HepG2 (cell line): ENCODE data around the gene SULT2A1. TPM values are rescaled to one million over a fixed set of nuclear protein-coding genes. Genes with fewer than 3 reads are reported as not detected.

Experiments
- BCLAF1 ChIP-seq: fragments of 450-650 bp; IDR thresholded peaks from 2 replicates; pipeline ENCODE4 v1.6.1; 2017; ENCODE audit warnings: mild to moderate bottlenecking
- FOXK2 ChIP-seq: fragments of 450-650 bp; IDR thresholded peaks from 2 replicates; pipeline ENCODE4 v1.6.1; 2016
- HHEX ChIP-seq: IDR thresholded peaks from 2 replicates; pipeline ENCODE4 v1.6.1; 2016; ENCODE audit warnings: control low read depth
- KLF15 ChIP-seq: sonication (generic); formaldehyde crosslinking; IDR thresholded peaks from 2 replicates; pipeline ENCODE4 v1.8.1; 2023; ENCODE audit warnings: borderline replicate concordance, mild to moderate bottlenecking, inconsistent platforms, missing genetic modification reagents, mixed read lengths
- MZF1 ChIP-seq: sonication (generic); formaldehyde crosslinking; IDR thresholded peaks from 2 replicates; pipeline ENCODE4 v1.8.1; 2023; ENCODE audit warnings: mild to moderate bottlenecking, missing genetic modification reagents, borderline replicate concordance
- NFKB2 ChIP-seq: sonication (generic); formaldehyde crosslinking; IDR thresholded peaks from 2 replicates; pipeline ENCODE4 v1.4.0; 2020; ENCODE audit warnings: missing genetic modification reagents, borderline replicate concordance
- NFYB ChIP-seq: sonication (generic); formaldehyde crosslinking; IDR thresholded peaks from 2 replicates; pipeline ENCODE4 v1.4.0; 2020; ENCODE audit warnings: missing genetic modification reagents
- POLR2AphosphoS5 ChIP-seq: IDR thresholded peaks from 2 replicates; pipeline ENCODE4 v1.6.1; 2012; ENCODE audit warnings: low read depth, low read length
- PREB ChIP-seq: sonication (generic); formaldehyde crosslinking; IDR thresholded peaks from 2 replicates; pipeline ENCODE4 v1.4.0; 2020; ENCODE audit warnings: missing genetic modification reagents
- SNAI1 ChIP-seq: sonication (generic); formaldehyde crosslinking; IDR thresholded peaks from 2 replicates; pipeline ENCODE4 v1.5.0; 2020; ENCODE audit warnings: mild to moderate bottlenecking, missing genetic modification reagents, borderline replicate concordance
- SP140L ChIP-seq: sonication (generic); formaldehyde crosslinking; IDR thresholded peaks from 2 replicates; pipeline ENCODE4 v1.4.0; 2020; ENCODE audit warnings: missing genetic modification reagents, borderline replicate concordance
- TBL1XR1 ChIP-seq: fragments of 150-350 bp; IDR thresholded peaks from 2 replicates; pipeline ENCODE4 v1.6.1; 2014; ENCODE audit warnings: borderline replicate concordance, low read length; ENCODE audit not compliant: partially characterized antibody
- TCF7L2 ChIP-seq: IDR thresholded peaks from 2 replicates; pipeline ENCODE4 v1.6.1; 2011; ENCODE audit warnings: mild to moderate bottlenecking, low read depth, low read length, moderate library complexity
- TFE3 ChIP-seq: IDR thresholded peaks from 2 replicates; pipeline ENCODE4 v1.6.1; 2016
- ZBTB7A ChIP-seq: sonication (generic); formaldehyde crosslinking; IDR thresholded peaks from 2 replicates; pipeline ENCODE4 v1.8.0; 2022; ENCODE audit warnings: mild to moderate bottlenecking, missing genetic modification reagents
- ZNF263 ChIP-seq: sonication (generic); formaldehyde crosslinking; IDR thresholded peaks from 2 replicates; pipeline ENCODE4 v1.4.0; 2020; ENCODE audit warnings: missing genetic modification reagents
- ZNF30 ChIP-seq: sonication (generic); formaldehyde crosslinking; IDR thresholded peaks from 2 replicates; pipeline ENCODE4 v1.5.0; 2020; ENCODE audit warnings: mild to moderate bottlenecking, missing genetic modification reagents
- ZNF468 ChIP-seq: sonication (generic); formaldehyde crosslinking; IDR thresholded peaks from 2 replicates; pipeline ENCODE4 v1.8.0; 2022; ENCODE audit warnings: mild to moderate bottlenecking, moderate library complexity, missing genetic modification reagents
- ZNF512B ChIP-seq: sonication (generic); formaldehyde crosslinking; IDR thresholded peaks from 2 replicates; pipeline ENCODE4 v1.5.1; 2020; ENCODE audit warnings: missing genetic modification reagents, mild to moderate bottlenecking, borderline replicate concordance
- ZNF605 ChIP-seq: sonication (generic); formaldehyde crosslinking; IDR thresholded peaks from 2 replicates; pipeline ENCODE4 v1.8.0; 2022; ENCODE audit warnings: mild to moderate bottlenecking, missing genetic modification reagents
- polyA plus RNA-seq, 8 experiments: library from polyadenylated mRNA; depleted of rRNA in 3 of 8; stranded (reverse) in 7 of 8; unstranded in 1 of 8; fragments of >200 nt; fragmentation: Illumina TruSeq in 4 of 8; extraction: Trizol in 4 of 8; gene quantifications; 2 replicates each; pipeline versions ENCODE4 v1.2.1 to v1.2.3, GENCODE V29; 2011 to 2016; ENCODE audit warnings: low read depth in 4 of 8, missing spikeins in 1 of 8, mixed read lengths in 1 of 8; ENCODE audit not compliant: insufficient read depth in 1 of 8
- total RNA-seq, 5 experiments: library from RNA; depleted of rRNA; stranded (reverse); fragments of >200 nt; fragmentation: Illumina TruSeq; extraction: Trizol; gene quantifications; 2 replicates each; pipeline ENCODE4 v1.2.3, GENCODE V29; 2016; ENCODE audit warnings: low read depth in 1 of 5
- TF ChIP-seq, protein P1 (sequence below): sonication (generic); formaldehyde crosslinking; IDR thresholded peaks from 2 replicates; pipeline ENCODE4 v1.5.1; 2020; ENCODE audit warnings: missing genetic modification reagents, mild to moderate bottlenecking, borderline replicate concordance

SULT2A1 gene
- total and polyA plus RNA-seq, 2 of the 13 experiments (the other 11 are each of a cell fraction or from before 2014, with no cell fraction given): 137 to 193 TPM

- TF ChIP-seq NFKB2 (no peak), NFYB (no peak), BCLAF1 (no peak), PREB (CRISPR knock-in tag) (no peak), KLF15 (CRISPR knock-in tag) (no peak), ZNF30 (no peak), ZBTB7A (peak; percentile 64; the same call in 1 of the 2 replicates), SNAI1 (CRISPR knock-in tag) (no peak), TFE3 (CRISPR knock-in tag) (peak; percentile 99), FOXK2 (no peak), ZNF263 (CRISPR knock-in tag) (no peak), HHEX (CRISPR knock-in tag) (peak; percentile 44; the same call in 1 of the 2 replicates), TCF7L2 (no peak), TBL1XR1 (peak; percentile 50), ZNF605 (CRISPR knock-in tag) (peak; percentile 52; the same call in 1 of the 2 replicates), ZNF512B (CRISPR knock-in tag) (0 out of 2 replicates have a peak, but pooled peaks have one; percentile 25), SP140L (CRISPR knock-in tag) (no peak), POLR2AphosphoS5 (peak; percentile 96), MZF1 (CRISPR knock-in tag) (no peak), ZNF468 (no peak)
- TF ChIP-seq, protein P1, sequence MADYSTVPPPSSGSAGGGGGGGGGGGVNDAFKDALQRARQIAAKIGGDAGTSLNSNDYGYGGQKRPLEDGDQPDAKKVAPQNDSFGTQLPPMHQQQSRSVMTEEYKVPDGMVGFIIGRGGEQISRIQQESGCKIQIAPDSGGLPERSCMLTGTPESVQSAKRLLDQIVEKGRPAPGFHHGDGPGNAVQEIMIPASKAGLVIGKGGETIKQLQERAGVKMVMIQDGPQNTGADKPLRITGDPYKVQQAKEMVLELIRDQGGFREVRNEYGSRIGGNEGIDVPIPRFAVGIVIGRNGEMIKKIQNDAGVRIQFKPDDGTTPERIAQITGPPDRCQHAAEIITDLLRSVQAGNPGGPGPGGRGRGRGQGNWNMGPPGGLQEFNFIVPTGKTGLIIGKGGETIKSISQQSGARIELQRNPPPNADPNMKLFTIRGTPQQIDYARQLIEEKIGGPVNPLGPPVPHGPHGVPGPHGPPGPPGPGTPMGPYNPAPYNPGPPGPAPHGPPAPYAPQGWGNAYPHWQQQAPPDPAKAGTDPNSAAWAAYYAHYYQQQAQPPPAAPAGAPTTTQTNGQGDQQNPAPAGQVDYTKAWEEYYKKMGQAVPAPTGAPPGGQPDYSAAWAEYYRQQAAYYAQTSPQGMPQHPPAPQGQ: no peak
Measured at GRCh38 chr19:47886010-47886559, at the start of gene SULT2A1 (continued).
